ENCODE data around the gene TGFB3. TPM values are rescaled to one million over a fixed set of nuclear protein-coding genes. Genes with fewer than 3 reads are reported as not detected.

TGFB3 gene
- total RNA-seq, 3 donors from 2014 or later (not counting 1 experiment from before 2014, with no cell fraction given) = 10.6 to 12.8 (median 12.3) TPM

DNA sequence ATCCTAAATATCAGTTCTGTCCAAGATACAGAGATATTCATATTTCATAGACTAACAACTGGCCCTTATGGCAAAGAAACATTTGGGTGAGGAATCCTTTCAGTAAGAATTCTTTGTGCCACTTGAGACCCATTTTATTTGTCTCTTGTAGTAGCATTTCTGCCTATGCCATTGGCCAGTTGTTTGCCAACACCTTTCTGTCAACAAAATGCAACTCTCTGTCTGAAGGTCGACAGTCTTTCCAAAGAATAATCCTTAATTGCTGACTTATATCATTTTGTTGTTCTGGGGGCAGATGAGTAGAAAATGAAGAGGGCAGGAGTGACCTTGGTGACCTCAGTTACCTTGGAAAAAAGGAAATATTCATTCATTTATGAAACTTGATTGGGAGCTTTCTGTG lies 14.7 kb upstream of the TGFB3 start:
- H3K27ac Mint-ChIP-seq = no peak overlapping the region
- intact Hi-C loops (cut with micrococcal nuclease) = no loop called here
- 78% methylated on average over 1 of the region's 1 CpG for WGBS (ENCODE audit: insufficient coverage)

DNA sequence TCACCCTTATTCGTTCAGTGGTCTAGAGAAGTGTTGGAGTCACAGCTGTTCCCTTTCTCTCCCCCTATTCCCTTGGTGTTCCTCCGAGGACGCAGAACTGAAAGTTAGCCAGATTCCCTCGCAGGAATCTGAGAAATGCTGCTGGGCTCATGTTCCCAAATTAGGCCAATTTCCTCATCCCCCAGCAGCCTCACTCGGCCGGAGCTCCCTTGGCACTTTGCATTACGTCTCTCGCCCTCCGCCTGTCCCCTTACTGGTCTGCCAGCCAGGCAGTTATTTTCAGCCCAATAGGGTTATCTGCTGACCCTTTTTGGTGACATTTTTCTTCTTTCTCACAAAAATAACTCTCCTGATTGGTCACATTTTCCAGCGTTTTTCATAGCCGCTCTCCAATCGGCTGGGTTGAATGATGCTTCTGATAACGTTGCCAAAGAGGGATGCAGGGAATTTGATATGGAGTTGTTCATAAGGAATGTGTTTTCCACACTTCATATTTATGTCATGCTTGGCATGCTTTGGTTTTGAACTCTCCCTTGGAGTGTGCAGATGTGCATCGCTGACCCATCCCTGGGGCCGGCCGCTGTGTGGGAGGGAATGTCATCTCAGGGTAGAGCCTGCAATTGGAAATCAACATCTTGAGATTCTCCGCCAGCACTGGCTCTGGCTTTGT lies 13.7 kb upstream of the TGFB3 start:
- Mint-ChIP-seq H3K4me3 (no peak overlapping the region), H3K27me3 (ENCODE audit: low read depth in 2 of 2) (no peaks in the 10 kb centered on the region)

More for the DNA sequence above, 14.7 kb upstream of the TGFB3 start:
- peaks cover 13% of the 10 kb centered on the region for H3K36me3 ChIP-seq (ENCODE audit: control insufficient read depth, insufficient read depth, low read length)
- no peak overlapping the region for H3K4me3 ChIP-seq (ENCODE audit: low read length)
- Mint-ChIP-seq H3K4me3 (no peak overlapping the region), H3K36me3 (peaks cover 20% of the 10 kb centered on the region), H3K27me3 (ENCODE audit: low read depth in 2 of 2) (no peaks in the 10 kb centered on the region), H3K9me3 (no peaks in the 10 kb centered on the region), H3K4me1 (no peaks in the 10 kb centered on the region)
- TF ChIP-seq, protein P1, sequence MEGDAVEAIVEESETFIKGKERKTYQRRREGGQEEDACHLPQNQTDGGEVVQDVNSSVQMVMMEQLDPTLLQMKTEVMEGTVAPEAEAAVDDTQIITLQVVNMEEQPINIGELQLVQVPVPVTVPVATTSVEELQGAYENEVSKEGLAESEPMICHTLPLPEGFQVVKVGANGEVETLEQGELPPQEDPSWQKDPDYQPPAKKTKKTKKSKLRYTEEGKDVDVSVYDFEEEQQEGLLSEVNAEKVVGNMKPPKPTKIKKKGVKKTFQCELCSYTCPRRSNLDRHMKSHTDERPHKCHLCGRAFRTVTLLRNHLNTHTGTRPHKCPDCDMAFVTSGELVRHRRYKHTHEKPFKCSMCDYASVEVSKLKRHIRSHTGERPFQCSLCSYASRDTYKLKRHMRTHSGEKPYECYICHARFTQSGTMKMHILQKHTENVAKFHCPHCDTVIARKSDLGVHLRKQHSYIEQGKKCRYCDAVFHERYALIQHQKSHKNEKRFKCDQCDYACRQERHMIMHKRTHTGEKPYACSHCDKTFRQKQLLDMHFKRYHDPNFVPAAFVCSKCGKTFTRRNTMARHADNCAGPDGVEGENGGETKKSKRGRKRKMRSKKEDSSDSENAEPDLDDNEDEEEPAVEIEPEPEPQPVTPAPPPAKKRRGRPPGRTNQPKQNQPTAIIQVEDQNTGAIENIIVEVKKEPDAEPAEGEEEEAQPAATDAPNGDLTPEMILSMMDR (IDR thresholded peaks at IDR 0.05) = no peak
- no peaks in the 10 kb centered on the region for H3K9me3 ChIP-seq (ENCODE audit: control insufficient read depth, insufficient read depth, low read length)
- H3K4me1 ChIP-seq (ENCODE audit: control insufficient read depth, insufficient read depth, low read length) = no peaks in the 10 kb centered on the region
- no peak for ATAC-seq
- H3K27me3 ChIP-seq (ENCODE audit: control insufficient read depth, insufficient read depth, low read length) = no peaks in the 10 kb centered on the region
- no peak overlapping the region for H3K27ac ChIP-seq (ENCODE audit: low read length)
- no peak for DNase-seq

DNA sequence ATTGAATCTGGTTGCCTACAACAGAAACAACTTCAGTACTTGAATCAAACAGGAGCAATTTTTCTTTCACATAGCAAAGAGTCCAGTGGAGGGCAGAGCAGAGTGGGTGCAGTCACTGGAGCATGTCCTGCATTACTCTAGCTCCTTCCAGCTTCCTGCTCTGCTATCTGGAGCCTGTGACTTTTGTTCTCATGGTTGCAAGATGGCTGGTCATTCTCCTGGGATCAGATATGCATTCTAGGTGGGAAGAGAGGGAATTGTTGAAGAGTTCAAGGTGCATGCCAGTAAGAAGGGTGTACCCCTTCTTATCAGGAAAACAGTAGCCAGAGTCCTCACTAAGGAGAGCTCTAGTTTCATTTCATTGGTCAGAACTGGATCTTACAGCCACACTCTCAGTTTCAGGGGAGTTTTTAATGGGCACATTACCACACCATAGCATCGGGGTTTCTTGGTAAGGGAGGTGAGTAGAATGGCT lies 11.8 kb upstream of the TGFB3 start:
- Mint-ChIP-seq H3K36me3 (peaks cover 29% of the 10 kb centered on the region), H3K27ac (no peak overlapping the region), H3K9me3 (no peaks in the 10 kb centered on the region), H3K4me1 (no peaks in the 10 kb centered on the region), H3K27me3 (ENCODE audit: low read depth in 2 of 2) (no peaks in the 10 kb centered on the region), H3K4me3 (no peak overlapping the region)
- WGBS (ENCODE audit: insufficient coverage) = no CpG with 5 or more reads among the region's 1 CpG
- no peak for ATAC-seq
- Histone ChIP-seq H3K27ac (ENCODE audit: low read length) (no peak overlapping the region), H3K27me3 (ENCODE audit: control insufficient read depth, insufficient read depth, low read length) (no peaks in the 10 kb centered on the region), H3K4me1 (ENCODE audit: control insufficient read depth, insufficient read depth, low read length) (no peaks in the 10 kb centered on the region), H3K36me3 (ENCODE audit: control insufficient read depth, insufficient read depth, low read length) (peaks cover 13% of the 10 kb centered on the region), H3K4me3 (ENCODE audit: low read length) (no peak overlapping the region), H3K9me3 (ENCODE audit: control insufficient read depth, insufficient read depth, low read length) (no peaks in the 10 kb centered on the region)
- intact Hi-C loops (cut with micrococcal nuclease) = no loop called here
- TF ChIP-seq, protein P1 (IDR thresholded peaks at IDR 0.05) = no peak
- no peak for DNase-seq

More for the DNA sequence above, 13.7 kb upstream of the TGFB3 start:
- H3K4me1 ChIP-seq (ENCODE audit: control insufficient read depth, insufficient read depth, low read length) = no peaks in the 10 kb centered on the region
- Mint-ChIP-seq H3K27ac (no peak overlapping the region), H3K4me1 (no peaks in the 10 kb centered on the region), H3K36me3 (peaks cover 21% of the 10 kb centered on the region), H3K9me3 (no peaks in the 10 kb centered on the region)
- H3K36me3 ChIP-seq (ENCODE audit: control insufficient read depth, insufficient read depth, low read length) = peaks cover 13% of the 10 kb centered on the region
- intact Hi-C loops (cut with micrococcal nuclease) = no loop called here
- no peak overlapping the region for H3K4me3 ChIP-seq (ENCODE audit: low read length)
- H3K27ac ChIP-seq (ENCODE audit: low read length) = no peak overlapping the region
- no peaks in the 10 kb centered on the region for H3K27me3 ChIP-seq (ENCODE audit: control insufficient read depth, insufficient read depth, low read length)
- no peaks in the 10 kb centered on the region for H3K9me3 ChIP-seq (ENCODE audit: control insufficient read depth, insufficient read depth, low read length)
- ATAC-seq = no peak
- DNase-seq = no peak
- WGBS (ENCODE audit: insufficient coverage) = 95% methylated on average over 17 of the region's 17 CpGs
- TF ChIP-seq, protein P1 (IDR thresholded peaks at IDR 0.05) = no peak

DNA sequence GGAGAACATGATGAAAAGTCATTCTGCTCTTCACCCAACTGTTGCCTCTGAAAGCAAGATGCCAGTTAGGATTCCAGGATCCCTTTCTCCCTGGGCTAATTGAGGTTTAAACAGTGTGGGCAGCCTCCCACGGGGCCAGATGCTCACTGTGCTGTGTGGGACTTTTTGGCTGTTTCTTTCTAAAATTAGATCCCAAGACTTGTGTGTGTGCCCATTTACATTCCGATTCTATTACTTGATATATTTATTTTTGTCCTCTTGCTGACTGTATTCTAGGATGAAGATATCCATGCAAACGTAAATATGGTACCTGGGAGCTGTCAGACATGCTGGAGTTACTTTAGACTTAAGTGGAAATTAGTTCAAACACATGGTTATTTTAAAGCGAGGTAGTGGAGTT lies 10.0 kb upstream of the TGFB3 start:
- no peak for DNase-seq
- Mint-ChIP-seq H3K4me1 (peaks cover 1% of the 10 kb centered on the region in 2 donors), H3K4me3 (no peak overlapping the region), H3K36me3 (peaks cover 27% of the 10 kb centered on the region), H3K27ac (no peak overlapping the region), H3K9me3 (no peaks in the 10 kb centered on the region), H3K27me3 (ENCODE audit: low read depth in 2 of 2) (no peaks in the 10 kb centered on the region)
- TF ChIP-seq, protein P1 (IDR thresholded peaks at IDR 0.05) = no peak
- H3K4me1 ChIP-seq (ENCODE audit: control insufficient read depth, insufficient read depth, low read length) = no peaks in the 10 kb centered on the region
- H3K27me3 ChIP-seq (ENCODE audit: control insufficient read depth, insufficient read depth, low read length) = no peaks in the 10 kb centered on the region
- H3K36me3 ChIP-seq (ENCODE audit: control insufficient read depth, insufficient read depth, low read length) = peaks cover 7% of the 10 kb centered on the region
- no peak overlapping the region for H3K4me3 ChIP-seq (ENCODE audit: low read length)
- WGBS (ENCODE audit: insufficient coverage) = 86% methylated on average over 4 of the region's 4 CpGs
- no peaks in the 10 kb centered on the region for H3K9me3 ChIP-seq (ENCODE audit: control insufficient read depth, insufficient read depth, low read length)
- H3K27ac ChIP-seq (ENCODE audit: low read length) = no peak overlapping the region
- intact Hi-C loops (cut with micrococcal nuclease) = no loop called here
- no peak for ATAC-seq
